ENCODE data around the gene UGT1A5. TPM values are rescaled to one million over a fixed set of nuclear protein-coding genes. Genes with fewer than 3 reads are reported as not detected.

UGT1A5 gene
- not detected for polyA plus RNA-seq (ENCODE audit: insufficient read length in 4 of 4)

DNA sequence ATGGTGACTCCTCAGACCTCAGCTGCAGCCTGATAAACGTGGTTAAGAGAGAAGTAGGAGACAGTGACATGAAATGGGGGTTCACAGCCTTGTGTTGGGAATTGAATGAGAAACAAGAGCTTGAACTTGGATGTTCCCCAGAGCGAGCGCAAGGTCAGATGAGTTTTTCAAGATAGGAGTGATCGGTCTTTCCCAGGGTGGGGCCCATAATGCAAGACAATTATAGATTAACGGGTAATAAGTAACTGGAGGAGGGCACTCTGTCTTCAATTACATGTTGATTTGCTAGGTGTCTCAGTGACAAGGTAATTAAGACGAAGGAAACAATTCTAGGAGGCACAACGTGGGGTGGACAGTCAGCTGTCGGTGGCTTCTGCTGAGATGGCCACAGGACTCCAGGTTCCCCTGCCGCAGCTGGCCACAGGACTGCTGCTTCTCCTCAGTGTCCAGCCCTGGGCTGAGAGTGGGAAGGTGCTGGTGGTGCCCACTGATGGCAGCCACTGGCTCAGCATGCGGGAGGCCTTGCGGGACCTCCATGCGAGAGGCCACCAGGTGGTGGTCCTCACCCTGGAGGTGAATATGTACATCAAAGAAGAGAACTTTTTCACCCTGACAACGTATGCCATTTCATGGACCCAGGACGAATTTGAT lies at the start of gene UGT1A5:
Gene UGT1A5 (plus strand): TSS at position 297 of the 651 bp plus-strand sequence. CDS start 85 bp downstream, at position 382.
- DNase-seq (ENCODE audit: low read depth in 4 of 4, low spot score in 3 of 4) = no peak

DNA sequence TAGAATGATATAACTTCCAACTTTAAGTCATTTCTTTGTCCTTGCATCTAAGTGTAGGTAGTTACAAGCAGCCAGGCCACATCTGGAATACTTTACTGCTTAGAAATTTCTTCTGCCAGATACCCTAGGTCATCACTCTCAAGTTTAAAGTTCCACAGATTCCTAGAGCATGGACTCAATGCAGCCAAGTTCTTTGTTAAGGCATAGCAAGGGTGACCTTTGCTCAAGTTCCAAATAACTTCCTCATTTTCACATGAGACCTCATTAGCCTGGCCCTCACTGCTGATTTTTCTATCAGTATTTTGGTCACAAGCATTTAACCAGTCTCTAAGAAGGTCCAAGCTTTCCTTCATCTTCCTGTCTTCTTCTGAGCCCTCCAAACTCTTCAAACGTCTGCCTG lies 48.8 kb upstream of the UGT1A5 start:
- no peak for DNase-seq (ENCODE audit: low read depth in 4 of 4, low spot score in 3 of 4)

DNA sequence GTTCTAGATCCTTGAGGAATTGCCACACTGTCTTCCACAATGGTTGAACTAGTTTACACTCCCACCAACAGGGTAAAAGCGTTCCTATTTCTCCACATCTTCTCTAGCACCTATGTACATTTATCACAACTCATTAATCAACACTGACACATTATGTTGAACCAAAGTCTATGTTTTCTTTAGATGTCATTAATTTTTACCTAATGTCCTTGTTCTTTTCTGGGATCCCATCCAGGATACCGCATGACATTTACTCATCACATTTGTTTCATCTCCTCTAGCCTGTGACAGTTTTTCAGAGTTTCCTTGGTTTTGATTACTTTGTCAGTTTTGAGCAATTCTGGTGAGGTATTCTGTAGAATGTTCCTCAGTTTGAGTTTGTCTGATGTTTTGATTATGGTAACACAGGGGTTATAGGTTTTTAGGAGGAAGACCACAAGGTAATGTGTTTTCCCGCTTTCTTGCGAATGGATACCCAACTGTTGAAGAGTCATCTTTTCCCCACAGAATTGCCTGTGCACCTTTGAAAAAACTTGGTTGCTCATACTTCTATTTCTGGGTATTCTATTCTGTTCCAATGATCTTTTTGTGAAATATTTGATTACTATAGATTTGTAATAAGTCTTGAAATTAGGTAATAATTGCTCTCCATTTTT lies 44.0 kb upstream of the UGT1A5 start:
- no peak for DNase-seq (ENCODE audit: low read depth in 4 of 4, low spot score in 3 of 4)

DNA sequence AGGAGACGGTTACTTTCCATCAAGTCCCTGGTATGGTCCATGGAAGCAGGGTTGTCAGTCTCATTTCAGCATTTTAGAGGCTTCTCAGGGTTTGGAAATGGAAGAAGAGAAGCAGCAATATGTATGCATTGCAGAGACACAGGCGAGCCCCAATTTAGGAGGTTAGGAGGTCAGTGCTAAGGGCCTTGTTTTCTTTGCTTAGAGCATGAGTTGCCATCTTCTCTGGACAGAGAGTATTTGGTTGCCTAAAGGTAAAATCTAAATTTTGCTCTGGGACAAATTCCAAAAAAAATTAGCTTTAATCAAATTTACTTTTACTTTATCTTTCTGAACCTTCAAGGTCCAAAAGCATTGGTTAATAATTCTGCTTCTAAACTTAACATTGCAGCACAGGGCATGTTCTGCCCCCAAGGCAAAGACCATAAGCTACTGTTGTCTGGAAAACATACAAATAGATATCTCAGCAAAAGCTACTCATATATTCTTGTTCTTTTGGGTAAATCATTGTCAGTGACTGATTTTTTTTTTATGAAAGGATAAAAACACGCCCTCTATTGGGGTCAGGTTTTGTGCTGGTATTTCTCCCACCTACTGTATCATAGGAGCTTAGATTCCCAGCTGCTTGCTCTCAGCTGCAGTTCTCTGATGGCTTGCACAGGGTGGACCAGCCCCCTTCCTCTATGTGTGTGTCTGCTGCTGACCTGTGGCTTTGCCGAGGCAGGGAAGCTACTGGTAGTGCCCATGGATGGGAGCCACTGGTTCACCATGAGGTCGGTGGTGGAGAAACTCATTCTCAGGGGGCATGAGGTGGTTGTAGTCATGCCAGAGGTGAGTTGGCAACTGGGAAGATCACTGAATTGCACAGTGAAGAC lies 41.2 kb upstream of the UGT1A5 start, which contains the start of gene UGT1A9:
Gene UGT1A9 (plus strand): TSS at position 609 of the 872 bp plus-strand sequence. CDS start 37 bp downstream, at position 646.
- DNase-seq (ENCODE audit: low read depth in 4 of 4, low spot score in 3 of 4) = no peak

DNA sequence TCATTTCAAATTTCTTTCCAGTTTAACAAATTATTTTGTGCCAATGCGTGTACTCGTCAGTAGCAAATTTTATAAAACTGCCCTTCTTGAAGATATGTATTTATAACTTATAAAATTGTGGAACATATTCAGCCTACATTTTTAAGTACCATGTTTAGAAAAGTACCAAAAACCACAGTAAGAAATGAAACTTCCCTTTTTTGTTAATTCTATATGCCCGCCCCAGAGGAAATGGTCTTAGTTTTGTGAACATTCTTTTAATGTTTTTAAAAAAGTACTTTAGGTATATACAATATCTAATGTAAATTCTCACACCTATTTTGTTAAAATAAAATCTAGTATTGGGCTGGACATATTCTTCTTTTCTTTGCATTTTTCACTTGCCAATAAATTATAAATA lies 39.8 kb upstream of the UGT1A5 start:
- DNase-seq (ENCODE audit: low read depth in 4 of 4, low spot score in 3 of 4) = no peak

DNA sequence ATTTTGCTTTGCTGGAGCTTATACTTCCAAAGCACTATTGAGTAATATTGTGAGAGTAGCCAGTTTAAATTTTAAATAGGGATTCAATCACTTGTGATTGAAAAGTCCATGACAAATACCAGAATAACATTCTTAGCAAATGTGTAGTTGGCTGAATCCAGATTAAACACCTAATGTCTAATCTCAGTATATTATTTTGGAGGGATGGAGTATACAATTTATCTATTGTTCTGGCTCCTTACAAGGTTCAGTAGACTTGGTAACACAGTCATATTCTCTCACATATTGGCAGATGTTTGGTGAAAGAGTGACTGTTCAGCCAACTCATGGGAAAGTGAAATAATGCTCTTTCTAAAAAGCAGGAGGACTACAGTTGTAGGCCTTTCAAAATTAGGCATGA lies 38.8 kb upstream of the UGT1A5 start:
- DNase-seq (ENCODE audit: low read depth in 4 of 4, low spot score in 3 of 4) = no peak

DNA sequence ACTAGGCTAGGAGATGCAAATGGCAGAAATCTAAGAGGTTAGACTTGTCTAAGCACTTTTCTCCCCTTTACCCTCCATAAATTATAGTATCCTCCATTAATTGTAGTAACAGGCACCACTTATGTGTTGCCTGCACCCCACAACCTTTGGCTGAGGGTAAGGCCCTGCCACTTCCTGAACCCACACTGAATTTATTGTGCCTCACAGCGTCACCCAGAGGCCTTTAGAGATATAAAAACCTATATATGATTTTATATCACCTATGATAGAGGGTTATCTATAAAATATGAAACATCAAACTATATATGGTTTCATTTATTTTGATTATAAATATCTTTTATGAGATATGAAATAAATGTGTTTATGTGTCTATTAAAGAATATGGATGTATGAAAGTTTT lies 38.4 kb upstream of the UGT1A5 start:
- DNase-seq (ENCODE audit: low read depth in 4 of 4, low spot score in 3 of 4) = no peak

DNA sequence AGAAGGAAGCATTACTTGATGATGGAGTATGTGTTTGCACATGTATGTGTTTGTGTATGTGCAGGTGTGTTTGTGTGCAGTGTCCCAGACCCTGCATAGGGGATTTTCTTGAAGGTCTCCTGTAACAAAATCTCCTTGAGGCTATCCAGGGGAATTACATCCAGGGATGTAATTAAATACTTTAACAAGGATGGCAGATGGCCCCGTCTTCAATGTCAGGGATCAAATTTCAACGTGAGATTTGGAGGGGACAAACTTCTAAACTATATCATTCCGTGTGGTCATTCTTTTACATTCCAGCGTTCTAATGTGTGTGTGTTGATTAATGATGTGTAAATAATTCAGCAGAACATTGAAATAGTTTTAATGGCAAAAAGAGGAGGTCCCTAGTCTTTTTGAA lies 37.7 kb upstream of the UGT1A5 start:
- no peak for DNase-seq (ENCODE audit: low read depth in 4 of 4, low spot score in 3 of 4)

DNA sequence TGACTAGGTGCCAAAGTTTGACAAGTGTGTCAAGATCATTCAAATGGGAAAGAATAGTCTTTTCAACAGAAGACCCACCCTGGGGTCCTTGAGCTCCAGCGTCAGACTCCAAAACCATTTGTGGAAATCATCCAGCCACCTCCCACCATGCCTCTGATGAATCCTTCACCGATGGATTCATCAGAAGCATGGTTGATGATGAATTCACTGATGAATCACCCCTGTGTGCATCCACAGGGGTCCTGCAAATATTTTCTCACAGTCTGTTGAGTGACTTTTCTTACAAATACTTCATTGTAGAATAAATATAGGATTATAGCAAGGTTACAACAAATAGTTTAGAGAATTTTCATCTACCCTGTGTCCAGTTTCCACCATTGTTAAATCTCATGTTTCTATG lies 36.7 kb upstream of the UGT1A5 start:
- DNase-seq (ENCODE audit: low read depth in 4 of 4, low spot score in 3 of 4) = no peak

DNA sequence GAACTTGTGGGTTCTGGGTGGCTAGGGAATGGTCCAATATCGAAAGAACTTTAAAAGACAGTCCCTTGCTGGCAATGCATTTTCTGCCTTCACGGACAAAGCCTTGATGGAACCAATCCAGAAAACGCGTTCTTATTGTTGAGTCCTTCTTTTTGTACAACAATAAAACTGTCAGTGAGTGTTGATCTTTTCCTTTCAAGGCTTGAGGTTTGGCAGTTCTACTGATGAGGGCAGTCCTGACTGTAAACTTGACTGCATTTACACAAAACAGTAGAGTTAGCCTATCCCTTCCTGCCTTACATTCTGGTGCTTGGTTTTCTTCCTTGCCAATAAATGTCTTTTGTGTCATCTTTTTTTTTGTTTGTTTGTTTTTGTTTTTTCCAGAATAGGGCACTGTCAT lies 33.5 kb upstream of the UGT1A5 start:
- DNase-seq (ENCODE audit: low read depth in 4 of 4, low spot score in 3 of 4) = no peak

DNA sequence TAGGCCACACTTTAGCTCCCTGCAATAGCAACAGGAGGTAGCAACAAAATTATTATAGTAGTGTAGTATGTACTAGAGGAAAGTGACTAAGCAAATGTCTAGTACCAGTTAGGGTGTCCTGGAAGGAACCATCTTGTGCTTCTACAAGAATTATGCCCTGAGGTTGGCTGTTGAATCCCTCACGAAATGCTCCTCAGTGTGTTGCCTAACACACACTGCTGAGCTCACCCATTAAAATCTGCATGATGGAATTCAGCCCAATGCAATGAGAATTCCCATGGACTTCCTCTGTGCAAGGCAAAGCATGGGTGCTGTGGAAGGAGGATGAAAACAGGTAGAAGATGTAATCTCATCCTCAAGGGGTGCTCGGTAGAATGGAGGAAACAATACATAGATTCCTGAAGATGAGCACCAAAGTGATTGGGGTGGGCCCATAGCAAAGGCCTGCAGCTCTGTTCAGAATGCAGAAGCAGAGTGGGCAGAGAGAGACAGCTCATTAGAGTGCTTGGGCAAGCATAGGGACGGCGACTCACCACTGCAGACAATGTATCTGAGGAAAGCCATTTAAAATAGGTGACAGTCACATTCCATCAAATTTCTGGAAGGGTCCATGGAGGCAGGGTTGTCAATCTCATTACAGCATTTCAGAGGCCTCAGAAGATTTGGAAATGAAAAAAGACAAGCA lies 32.2 kb upstream of the UGT1A5 start:
- no peak for DNase-seq (ENCODE audit: low read depth in 4 of 4, low spot score in 3 of 4)

DNA sequence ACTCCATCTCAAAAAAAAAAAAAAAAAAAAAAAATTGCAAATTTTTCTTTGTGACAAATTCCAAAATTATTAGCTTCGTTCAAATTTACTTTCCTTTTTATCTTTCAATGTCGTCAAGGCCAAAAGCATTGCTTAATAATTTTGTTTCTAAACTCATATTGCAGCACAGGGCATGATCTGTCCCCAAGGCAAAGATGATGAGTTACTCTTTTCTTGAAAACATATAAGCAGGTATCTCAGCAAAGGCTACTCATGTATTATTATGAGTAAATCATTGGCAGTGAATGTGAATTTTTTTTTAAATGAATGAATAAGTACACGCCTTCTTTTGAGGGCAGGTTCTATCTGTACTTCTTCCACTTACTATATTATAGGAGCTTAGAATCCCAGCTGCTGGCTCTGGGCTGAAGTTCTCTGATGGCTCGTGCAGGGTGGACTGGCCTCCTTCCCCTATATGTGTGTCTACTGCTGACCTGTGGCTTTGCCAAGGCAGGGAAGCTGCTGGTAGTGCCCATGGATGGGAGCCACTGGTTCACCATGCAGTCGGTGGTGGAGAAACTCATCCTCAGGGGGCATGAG lies 31.1 kb upstream of the UGT1A5 start, which contains the start of gene UGT1A7:
Gene UGT1A7 (plus strand): TSS at position 381 of the 579 bp plus-strand sequence. CDS start 37 bp downstream, at position 418.
- no peak for DNase-seq (ENCODE audit: low read depth in 4 of 4, low spot score in 3 of 4)

DNA sequence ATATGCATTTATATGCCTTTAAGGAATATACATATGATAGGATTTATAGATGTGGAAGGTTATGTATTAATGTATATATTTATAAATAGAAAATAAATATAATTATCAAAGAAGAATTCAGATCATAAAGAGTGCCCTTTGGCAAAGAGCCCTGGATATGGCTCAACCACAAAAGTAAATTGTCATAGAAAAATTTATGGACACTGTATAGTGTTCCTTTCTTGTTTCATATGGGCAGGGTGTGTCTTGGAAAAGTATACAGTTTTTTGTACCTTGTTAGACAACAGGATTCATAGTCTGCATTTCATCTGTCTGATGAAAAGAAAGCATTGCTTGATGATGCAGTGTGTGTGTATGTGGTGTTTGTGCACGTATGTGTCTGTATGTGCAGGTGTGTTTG lies 28.1 kb upstream of the UGT1A5 start:
- DNase-seq (ENCODE audit: low read depth in 4 of 4, low spot score in 3 of 4) = no peak

DNA sequence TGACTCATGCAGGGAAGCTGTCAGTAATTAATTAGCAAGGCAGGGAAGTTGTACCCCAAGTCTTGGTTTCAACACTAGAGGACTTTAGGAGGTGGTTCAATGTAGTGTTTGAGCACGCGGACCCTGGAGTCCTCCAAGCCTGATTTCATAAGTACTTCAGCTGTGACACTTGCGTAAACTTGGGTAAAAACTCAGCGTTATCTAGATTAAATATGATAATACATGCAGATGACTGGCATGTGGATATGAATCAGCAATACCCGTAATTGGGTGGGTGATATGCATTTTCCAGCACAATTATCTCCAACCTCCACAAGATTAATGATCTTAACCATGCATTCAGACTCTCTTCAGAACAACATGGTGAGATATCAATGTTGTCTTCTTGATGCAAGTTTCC lies 25.8 kb upstream of the UGT1A5 start:
- DNase-seq (ENCODE audit: low read depth in 4 of 4, low spot score in 3 of 4) = no peak

DNA sequence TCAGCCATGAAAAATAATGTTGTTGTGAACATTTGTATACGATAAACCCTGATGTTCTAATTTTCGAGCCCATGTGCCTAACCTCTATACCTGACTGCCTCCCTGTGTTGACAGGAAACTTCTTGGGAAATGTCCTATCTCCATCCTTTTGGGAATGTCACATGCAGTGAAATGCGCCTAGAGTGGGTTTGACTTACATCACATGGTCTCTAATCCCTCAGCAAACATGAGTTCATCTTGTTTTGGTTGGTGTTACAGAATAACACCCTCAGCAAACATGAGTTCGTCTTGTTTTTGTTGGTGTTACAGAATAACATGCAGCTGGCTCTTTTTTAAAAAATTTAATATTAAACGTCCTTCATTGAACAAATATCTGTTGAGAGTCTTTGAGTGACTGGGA lies 24.4 kb upstream of the UGT1A5 start:
- DNase-seq (ENCODE audit: low read depth in 4 of 4, low spot score in 3 of 4) = no peak

DNA sequence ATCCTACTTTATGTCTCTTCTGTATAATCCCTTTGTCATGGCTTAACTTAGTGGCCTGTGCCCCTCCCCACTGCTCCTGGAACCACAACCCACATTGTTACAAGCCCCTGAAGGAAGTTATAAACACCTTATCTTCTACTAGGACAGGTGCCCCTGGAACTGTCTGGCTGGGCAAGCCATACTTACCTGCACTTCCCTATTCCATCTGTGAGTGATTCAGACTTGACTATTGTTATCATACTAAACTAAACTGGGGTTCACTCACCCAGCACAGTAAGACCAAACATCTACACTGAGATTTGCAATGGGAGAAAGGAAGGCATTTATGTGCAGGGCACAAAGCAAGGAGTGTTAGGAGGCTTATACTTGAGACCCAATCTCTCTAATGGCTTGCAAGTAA lies 23.7 kb upstream of the UGT1A5 start:
- no peak for DNase-seq (ENCODE audit: low read depth in 4 of 4, low spot score in 3 of 4)

DNA sequence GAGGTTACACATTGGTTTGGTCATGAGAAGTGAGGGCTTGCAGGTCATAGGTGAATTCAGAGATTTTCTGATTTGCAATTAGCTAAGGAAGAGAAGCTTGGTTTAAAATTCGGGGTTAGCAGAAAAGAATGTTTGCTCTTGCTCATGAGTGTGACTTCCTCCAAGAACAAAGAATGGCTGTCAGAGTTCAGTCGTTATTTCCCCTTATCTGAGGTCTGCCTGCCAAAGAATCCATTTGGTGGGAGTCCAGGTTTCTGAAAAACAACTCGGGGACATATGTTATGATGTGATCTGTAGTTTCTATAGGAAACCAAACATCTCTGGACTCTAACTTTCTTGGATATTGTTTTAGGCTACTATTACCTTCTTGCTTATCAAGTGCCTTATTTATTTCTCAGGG lies 23.2 kb upstream of the UGT1A5 start:
- no peak for DNase-seq (ENCODE audit: low read depth in 4 of 4, low spot score in 3 of 4)

DNA sequence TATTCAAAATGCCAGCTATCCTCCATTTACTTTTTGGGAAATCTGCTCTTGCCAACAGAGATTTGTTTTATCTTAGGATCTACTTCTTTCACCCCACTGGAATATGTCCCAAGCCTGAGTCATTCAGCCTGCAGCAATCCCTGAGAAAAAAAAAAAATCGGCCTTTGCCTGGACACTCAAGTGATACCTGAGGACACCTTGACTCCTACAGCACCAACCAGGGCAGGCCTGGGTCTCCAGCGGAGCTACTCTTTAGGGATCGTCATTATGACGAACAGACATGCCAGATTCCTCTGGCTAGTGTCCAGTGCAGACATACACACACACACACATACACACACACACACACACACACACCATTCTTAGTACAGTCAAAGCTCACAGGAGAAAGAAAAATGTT lies 22.3 kb upstream of the UGT1A5 start:
- DNase-seq (ENCODE audit: low read depth in 4 of 4, low spot score in 3 of 4) = no peak

DNA sequence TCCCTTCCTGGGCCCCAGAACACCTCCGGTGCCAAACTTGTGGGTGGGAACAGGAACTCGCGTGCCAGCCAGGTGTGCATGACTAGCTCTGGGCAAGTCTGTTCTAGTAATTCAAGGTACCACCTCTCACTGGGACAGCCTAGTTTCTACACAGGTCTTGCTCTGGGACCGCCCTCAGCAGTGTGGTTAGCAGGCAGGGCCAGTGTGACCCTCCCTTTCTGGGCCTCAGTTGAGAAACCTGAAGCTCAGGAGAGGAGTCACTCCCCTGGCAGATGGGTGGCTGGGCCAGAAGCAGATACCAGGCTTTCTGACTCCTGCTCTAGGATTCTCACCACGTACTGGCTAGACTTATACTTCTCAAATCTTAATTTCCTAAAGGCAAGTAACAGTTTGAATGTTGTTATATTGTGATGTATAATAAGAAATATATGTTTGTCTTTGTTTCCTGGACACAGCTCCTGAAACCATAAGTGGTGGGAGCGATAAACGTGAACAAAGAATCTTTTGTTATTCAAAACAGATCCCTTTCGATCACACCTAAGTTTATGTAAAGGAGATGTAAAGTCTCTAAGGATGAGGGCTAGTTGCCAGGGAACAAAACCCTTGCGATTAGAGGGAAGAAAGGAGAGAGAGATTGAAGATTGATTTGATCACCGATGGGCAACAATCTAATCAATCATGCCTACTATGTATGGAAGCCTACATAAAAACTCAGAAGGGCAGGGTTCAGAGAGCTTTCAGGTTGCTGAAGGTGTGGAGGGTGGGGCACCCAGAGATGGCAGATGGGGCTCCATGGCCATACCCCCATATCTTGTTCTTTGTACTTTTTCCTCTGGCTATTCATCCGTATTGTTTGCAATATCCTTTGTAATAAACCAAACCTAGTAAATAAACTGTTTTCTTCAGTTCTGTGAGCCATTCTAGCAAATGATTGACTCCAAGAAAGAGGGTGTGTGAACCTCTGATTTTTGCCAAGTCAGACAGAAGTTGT lies 21.0 kb upstream of the UGT1A5 start:
- DNase-seq (ENCODE audit: low read depth in 4 of 4, low spot score in 3 of 4) = no peak

Measured in right renal pelvis (tissue), 4 donors.